ENCODE results near the gene PIAS4. TPM values are rescaled to one million over a fixed set of nuclear protein-coding genes. Genes with fewer than 3 reads are reported as not detected.

Gene PIAS4
- total and polyA plus RNA-seq, 2 experiments from 2014 or later = 6.9 to 16.8 TPM

- peaks cover 57% of the 10 kb centered on the region for H3K79me2 ChIP-seq (ENCODE audit: insufficient read depth)
- H3K4me3 ChIP-seq = peak within 1 kb of the TSS; percentile 97
- peaks cover 43% of the 10 kb centered on the region for H3K36me3 ChIP-seq (ENCODE audit: low read depth)
- peak within 1 kb of the TSS; percentile 88 for H3K4me2 ChIP-seq (ENCODE audit: unreplicated experiment)
- no peaks in the 10 kb centered on the region for H3K9me3 ChIP-seq (ENCODE audit: low read depth)
- in situ Hi-C loops (cut with MboI) = no loop called here
- peak within 1 kb of the TSS; percentile 99 for H3K9ac ChIP-seq
- H3K27ac ChIP-seq = peak within 1 kb of the TSS; percentile 98
- H2AFZ ChIP-seq = peak within 1 kb of the TSS; percentile 67
- WGBS, 2 experiments (ENCODE audit: low coverage in 1 of 2, low lambda C conversion rate in 2 of 2, missing lambda C conversion rate in 2 of 2) = 1% methylated on average over 79 to 80 of the region's 80 CpGs
- H3K27me3 ChIP-seq (replicated peaks; ENCODE audit: insufficient read depth) = no peaks in the 10 kb centered on the region
- DNase-seq = peak; percentile 94
- peaks cover 30% of the 10 kb centered on the region for H3F3A ChIP-seq (ENCODE audit: insufficient read depth)
- no peaks in the 10 kb centered on the region for H3K9me2 ChIP-seq (ENCODE audit: insufficient read depth)
- H3K4me1 ChIP-seq (ENCODE audit: insufficient read depth) = peaks cover 19% of the 10 kb centered on the region
- peaks cover 25% of the 10 kb centered on the region for H4K20me1 ChIP-seq (ENCODE audit: insufficient read depth)
- TF ChIP-seq EZH2 (IDR thresholded peaks at IDR 0.05; ENCODE audit: insufficient read depth, poor library complexity, severe bottlenecking) = no peak
- TF ChIP-seq EZH2phosphoT487 (IDR thresholded peaks at IDR 0.05; ENCODE audit: insufficient read depth, low read depth) = no peak
Observed at GRCh38 chr19:3984908-3985642, 22.5 kb upstream of the PIAS4 start, which contains the start of gene EEF2. Gene EEF2, minus strand, starts transcription at chr19:3985463. Its CDS starts 83 bp downstream, at chr19:3985380.

GRCh38 chr19:3985643-3986259 lies 21.8 kb upstream of the PIAS4 start:
- peaks cover 50% of the 10 kb centered on the region for H3K79me2 ChIP-seq (ENCODE audit: insufficient read depth)
- peaks cover 37% of the 10 kb centered on the region for H3K36me3 ChIP-seq (ENCODE audit: low read depth)
- H4K20me1 ChIP-seq (ENCODE audit: insufficient read depth) = peaks cover 25% of the 10 kb centered on the region
- in situ Hi-C loops (cut with MboI) = no loop called here
- 1 to 2% methylated on average over 19 of the region's 19 CpGs for WGBS, 2 experiments (ENCODE audit: low coverage in 1 of 2, low lambda C conversion rate in 2 of 2, missing lambda C conversion rate in 2 of 2)
- peaks cover 19% of the 10 kb centered on the region for H3K4me1 ChIP-seq (ENCODE audit: insufficient read depth)
- H3F3A ChIP-seq (ENCODE audit: insufficient read depth) = peaks cover 23% of the 10 kb centered on the region
- peak overlapping the region; percentile 54 for H3K9ac ChIP-seq
- H3K27me3 ChIP-seq (replicated peaks; ENCODE audit: insufficient read depth) = no peaks in the 10 kb centered on the region
- H2AFZ ChIP-seq = peak overlapping the region; percentile 67
- TF ChIP-seq EZH2 (IDR thresholded peaks at IDR 0.05; ENCODE audit: insufficient read depth, poor library complexity, severe bottlenecking) = no peak
- H3K4me2 ChIP-seq (ENCODE audit: unreplicated experiment) = peak overlapping the region; percentile 85
- peak overlapping the region; percentile 47; the same call in 1 of the 2 replicates for H3K27ac ChIP-seq
- H3K9me3 ChIP-seq (ENCODE audit: low read depth) = no peaks in the 10 kb centered on the region
- H3K4me3 ChIP-seq = peak overlapping the region; percentile 97
- H3K9me2 ChIP-seq (ENCODE audit: insufficient read depth) = no peaks in the 10 kb centered on the region
- DNase-seq = peak; percentile 15

- Histone ChIP-seq H3F3A (ENCODE audit: insufficient read depth) (peaks cover 23% of the 10 kb centered on the region), H2AFZ (peak overlapping the region; percentile 67), H3K9me3 (ENCODE audit: low read depth) (no peaks in the 10 kb centered on the region), H3K9me2 (ENCODE audit: insufficient read depth) (no peaks in the 10 kb centered on the region), H3K9ac (peak overlapping the region; percentile 54), H3K4me1 (ENCODE audit: insufficient read depth) (peaks cover 19% of the 10 kb centered on the region), H4K20me1 (ENCODE audit: insufficient read depth) (peaks cover 20% of the 10 kb centered on the region; the same call in 1 of the 2 replicates), H3K27ac (peak overlapping the region; percentile 47; the same call in 1 of the 2 replicates), H3K79me2 (ENCODE audit: insufficient read depth) (peaks cover 43% of the 10 kb centered on the region), H3K4me3 (peak overlapping the region; percentile 97), H3K27me3 (replicated peaks; ENCODE audit: insufficient read depth) (no peaks in the 10 kb centered on the region), H3K4me2 (ENCODE audit: unreplicated experiment) (peak overlapping the region; percentile 85), H3K36me3 (ENCODE audit: low read depth) (peaks cover 30% of the 10 kb centered on the region)
- in situ Hi-C loops (cut with MboI) = no loop called here
- no peak for TF ChIP-seq EZH2phosphoT487 (IDR thresholded peaks at IDR 0.05; ENCODE audit: insufficient read depth, low read depth)
- TF ChIP-seq EZH2 (IDR thresholded peaks at IDR 0.05; ENCODE audit: insufficient read depth, poor library complexity, severe bottlenecking) = no peak
- DNase-seq = peak; percentile 92
- WGBS, 2 experiments (ENCODE audit: low coverage in 1 of 2, low lambda C conversion rate in 2 of 2, missing lambda C conversion rate in 2 of 2) = 2 to 4% methylated on average over 21 of the region's 21 CpGs
Observed at GRCh38 chr19:3986260-3987041, 21.1 kb upstream of the PIAS4 start.
